KMS-11 (cell line): ENCODE data around the gene SERP1.

Experiments used
- H2AFZ ChIP-seq: fragments of 200-600 bp; sonication (generic); 2 replicates; pipeline ENCODE4 v1.6.1; 2016; ENCODE audit warnings: antibody characterized with exemption, mixed run types, low read depth
- H3K27ac ChIP-seq: fragments of 200-600 bp; sonication (generic); 2 replicates; pipeline ENCODE4 v1.6.1; 2016; ENCODE audit warnings: mild to moderate bottlenecking, mixed run types
- H3K27me3 ChIP-seq: fragments of 200-600 bp; sonication (generic); 2 replicates; pipeline ENCODE4 v1.6.1; 2017; ENCODE audit warnings: mild to moderate bottlenecking, low read depth, mixed run types, moderate library complexity; ENCODE audit not compliant: insufficient read depth
- H3K36me3 ChIP-seq: fragments of 200-600 bp; sonication (generic); 2 replicates; pipeline ENCODE4 v1.6.1; 2017; ENCODE audit warnings: mild to moderate bottlenecking, mixed run types; ENCODE audit not compliant: insufficient read depth
- H3K4me1 ChIP-seq: fragments of 200-600 bp; sonication (generic); 2 replicates; pipeline ENCODE4 v1.6.1; 2016; ENCODE audit warnings: mild to moderate bottlenecking, low read depth, mixed run types; ENCODE audit not compliant: poor library complexity, severe bottlenecking
- H3K4me2 ChIP-seq: fragments of 200-600 bp; sonication (generic); 2 replicates; pipeline ENCODE4 v1.7.0; 2016; ENCODE audit warnings: mild to moderate bottlenecking, mixed run types
- H3K4me3 ChIP-seq: fragments of 200-600 bp; sonication (generic); IDR thresholded peaks from 2 replicates; pipeline ENCODE4 v1.6.1; 2017; ENCODE audit warnings: low read depth, low read length, mixed read lengths; ENCODE audit not compliant: insufficient read depth
- H3K79me2 ChIP-seq: fragments of 200-600 bp; sonication (generic); 2 replicates; pipeline ENCODE4 v1.6.1; 2016; ENCODE audit warnings: low read depth, mixed run types; ENCODE audit not compliant: insufficient read depth
- H3K9ac ChIP-seq: fragments of 200-600 bp; sonication (generic); 2 replicates; pipeline ENCODE4 v1.6.1; 2016; ENCODE audit warnings: mild to moderate bottlenecking, mixed run types
- H4K20me1 ChIP-seq: fragments of 200-600 bp; sonication (generic); 2 replicates; pipeline ENCODE4 v1.6.1; 2016; ENCODE audit warnings: mild to moderate bottlenecking, mixed run types; ENCODE audit not compliant: insufficient read depth
- CTCF ChIP-seq: fragments of 200-600 bp; sonication (generic); conservative IDR thresholded peaks from 2 replicates; pipeline ENCODE4 v1.6.1; 2017; ENCODE audit warnings: low read depth, mild to moderate bottlenecking, antibody characterized with exemption, low read length, moderate library complexity, mixed read lengths

SERP1 gene

GRCh38 chr3:150546226-150547044, at the start of gene SERP1, which contains the start of gene EIF2A:
TSS of gene SERP1 (minus strand) at chr3:150546496. CDS start at chr3:150546135, 361 bp downstream.
TSS of gene EIF2A (plus strand) at chr3:150546787. CDS start at chr3:150546803, 16 bp downstream.
- H3K27me3 ChIP-seq = no peaks in the 10 kb centered on the region
- H3K4me2 ChIP-seq = peak within 1 kb of the TSS; percentile 85
- peak within 1 kb of the TSS; percentile 91 for H3K27ac ChIP-seq
- H3K36me3 ChIP-seq = peaks cover 11% of the 10 kb centered on the region; the same call in 1 of the 2 replicates
- H2AFZ ChIP-seq = peak within 1 kb of the TSS; percentile 64
- H3K4me3 ChIP-seq = peak within 1 kb of the TSS; percentile 92
- TF ChIP-seq CTCF = no peak
- H4K20me1 ChIP-seq = peaks cover 10% of the 10 kb centered on the region; the same call in 1 of the 2 replicates
- peaks cover 62% of the 10 kb centered on the region for H3K4me1 ChIP-seq
- peaks cover 94% of the 10 kb centered on the region for H3K79me2 ChIP-seq
- H3K9ac ChIP-seq = peak within 1 kb of the TSS; percentile 92

GRCh38 chr3:150594150-150594549, 47.9 kb upstream of the SERP1 start:
- Histone ChIP-seq H3K4me1 (peaks cover 59% of the 10 kb centered on the region), H3K27ac (no peak overlapping the region), H3K9ac (no peak overlapping the region), H3K4me2 (no peak overlapping the region), H3K79me2 (peaks cover 89% of the 10 kb centered on the region), H3K27me3 (no peaks in the 10 kb centered on the region), H3K4me3 (no peak overlapping the region), H2AFZ (no peak overlapping the region), H3K36me3 (no peaks in the 10 kb centered on the region), H4K20me1 (no peaks in the 10 kb centered on the region)
- no peak for TF ChIP-seq CTCF

- Histone ChIP-seq H4K20me1 (no peaks in the 10 kb centered on the region), H3K4me2 (no peak overlapping the region), H3K27ac (no peak overlapping the region), H3K36me3 (no peaks in the 10 kb centered on the region), H3K9ac (no peak overlapping the region), H3K4me1 (peaks cover 54% of the 10 kb centered on the region), H2AFZ (no peak overlapping the region), H3K27me3 (no peaks in the 10 kb centered on the region), H3K79me2 (peaks cover 90% of the 10 kb centered on the region), H3K4me3 (no peak overlapping the region)
- TF ChIP-seq CTCF = no peak
Observed at GRCh38 chr3:150589759-150590158, 43.5 kb upstream of the SERP1 start.

GRCh38 chr3:150588027-150588830, 41.9 kb upstream of the SERP1 start:
- no peaks in the 10 kb centered on the region for H3K27me3 ChIP-seq
- H3K4me3 ChIP-seq = no peak overlapping the region
- H3K36me3 ChIP-seq = no peaks in the 10 kb centered on the region
- H3K9ac ChIP-seq = no peak overlapping the region
- peaks cover 88% of the 10 kb centered on the region for H3K79me2 ChIP-seq
- no peak overlapping the region for H3K4me2 ChIP-seq
- no peak overlapping the region for H3K27ac ChIP-seq
- H4K20me1 ChIP-seq = no peaks in the 10 kb centered on the region
- no peak overlapping the region for H2AFZ ChIP-seq
- peaks cover 64% of the 10 kb centered on the region for H3K4me1 ChIP-seq
- no peak for TF ChIP-seq CTCF
